ENCODE data around the gene BUD13. TPM values are rescaled to one million over a fixed set of nuclear protein-coding genes. Genes with fewer than 3 reads are reported as not detected.

BUD13 gene
- total and polyA plus RNA-seq, 2 of the 4 experiments (the other 2 are of a cell fraction) = 11.2 to 14.0 TPM

DNA sequence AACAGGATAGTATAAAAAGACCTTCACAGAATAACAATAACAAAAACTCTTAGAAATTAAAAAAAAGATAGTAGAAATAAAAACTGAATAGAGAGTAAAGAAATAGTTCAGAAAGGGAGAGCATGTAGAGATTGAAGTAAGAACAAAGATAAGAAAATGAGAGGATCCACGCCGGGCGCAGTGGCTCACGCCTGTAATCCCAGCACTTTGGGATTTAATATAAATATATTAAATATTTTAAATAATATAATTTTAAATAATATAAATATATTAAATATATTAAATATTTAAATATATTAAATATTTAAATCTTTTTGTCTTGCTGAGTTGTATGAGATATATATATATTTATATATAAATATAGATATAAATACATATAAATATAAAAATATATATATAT, 39.3 kb upstream of the BUD13 start:
- dilution Hi-C loops (cut with HindIII; ENCODE audit: low sequenced_read_pairs, unreplicated experiment) = no loop called here
- no peak overlapping the region for H2BK120ac ChIP-seq (ENCODE audit: low read depth, low read length)
- no TSS peak for BruUV-seq (replicated peaks)
- no peak overlapping the region for H4K91ac ChIP-seq (ENCODE audit: insufficient read depth, low read depth, low read length)
- CTCF ChIA-PET = no interaction called here
- no peak overlapping the region for H2AK9ac ChIP-seq (replicated peaks; ENCODE audit: low read depth, low read length, poor library complexity)
- no peak overlapping the region for H3K23ac ChIP-seq (ENCODE audit: low read depth, low read length)
- TF ChIP-seq CEBPB (IDR thresholded peaks at IDR 0.05; ENCODE audit: low read depth, low read length) (no peak), RCOR1 (IDR thresholded peaks at IDR 0.05; ENCODE audit: insufficient replicate concordance, low read length) (no peak), SMC3 (IDR thresholded peaks at IDR 0.05; ENCODE audit: low read depth, low read length) (no peak), MAFK (IDR thresholded peaks at IDR 0.05; ENCODE audit: low read depth, low read length) (no peak), RFX5 (IDR thresholded peaks at IDR 0.05; ENCODE audit: low read depth, low read length) (no peak), MAZ (IDR thresholded peaks at IDR 0.05; ENCODE audit: borderline replicate concordance, low read depth, low read length) (no peak), FOS (IDR thresholded peaks at IDR 0.05; ENCODE audit: low read depth, low read length) (no peak), POLR2A (IDR thresholded peaks at IDR 0.05; ENCODE audit: low read depth, low read length) (no peak), NFE2L2 (IDR thresholded peaks at IDR 0.05; ENCODE audit: low read depth, low read length) (no peak), MXI1 (IDR thresholded peaks at IDR 0.05; ENCODE audit: borderline replicate concordance, low read depth, low read length) (no peak), BHLHE40 (IDR thresholded peaks at IDR 0.05; ENCODE audit: low read depth, low read length) (no peak), RAD21 (IDR thresholded peaks at IDR 0.05; ENCODE audit: low read length) (no peak), CHD1 (IDR thresholded peaks at IDR 0.05; ENCODE audit: low read depth, low read length) (no peak)
- TF ChIP-seq, protein P1, sequence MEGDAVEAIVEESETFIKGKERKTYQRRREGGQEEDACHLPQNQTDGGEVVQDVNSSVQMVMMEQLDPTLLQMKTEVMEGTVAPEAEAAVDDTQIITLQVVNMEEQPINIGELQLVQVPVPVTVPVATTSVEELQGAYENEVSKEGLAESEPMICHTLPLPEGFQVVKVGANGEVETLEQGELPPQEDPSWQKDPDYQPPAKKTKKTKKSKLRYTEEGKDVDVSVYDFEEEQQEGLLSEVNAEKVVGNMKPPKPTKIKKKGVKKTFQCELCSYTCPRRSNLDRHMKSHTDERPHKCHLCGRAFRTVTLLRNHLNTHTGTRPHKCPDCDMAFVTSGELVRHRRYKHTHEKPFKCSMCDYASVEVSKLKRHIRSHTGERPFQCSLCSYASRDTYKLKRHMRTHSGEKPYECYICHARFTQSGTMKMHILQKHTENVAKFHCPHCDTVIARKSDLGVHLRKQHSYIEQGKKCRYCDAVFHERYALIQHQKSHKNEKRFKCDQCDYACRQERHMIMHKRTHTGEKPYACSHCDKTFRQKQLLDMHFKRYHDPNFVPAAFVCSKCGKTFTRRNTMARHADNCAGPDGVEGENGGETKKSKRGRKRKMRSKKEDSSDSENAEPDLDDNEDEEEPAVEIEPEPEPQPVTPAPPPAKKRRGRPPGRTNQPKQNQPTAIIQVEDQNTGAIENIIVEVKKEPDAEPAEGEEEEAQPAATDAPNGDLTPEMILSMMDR (conservative IDR thresholded peaks at IDR 0.05; ENCODE audit: low read depth, low read length) = no peak
- TF ChIP-seq, protein P2, sequence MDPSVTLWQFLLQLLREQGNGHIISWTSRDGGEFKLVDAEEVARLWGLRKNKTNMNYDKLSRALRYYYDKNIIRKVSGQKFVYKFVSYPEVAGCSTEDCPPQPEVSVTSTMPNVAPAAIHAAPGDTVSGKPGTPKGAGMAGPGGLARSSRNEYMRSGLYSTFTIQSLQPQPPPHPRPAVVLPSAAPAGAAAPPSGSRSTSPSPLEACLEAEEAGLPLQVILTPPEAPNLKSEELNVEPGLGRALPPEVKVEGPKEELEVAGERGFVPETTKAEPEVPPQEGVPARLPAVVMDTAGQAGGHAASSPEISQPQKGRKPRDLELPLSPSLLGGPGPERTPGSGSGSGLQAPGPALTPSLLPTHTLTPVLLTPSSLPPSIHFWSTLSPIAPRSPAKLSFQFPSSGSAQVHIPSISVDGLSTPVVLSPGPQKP (IDR thresholded peaks at IDR 0.05; ENCODE audit: borderline replicate concordance, low read depth, low read length) = no peak
- TF ChIP-seq, protein P3, sequence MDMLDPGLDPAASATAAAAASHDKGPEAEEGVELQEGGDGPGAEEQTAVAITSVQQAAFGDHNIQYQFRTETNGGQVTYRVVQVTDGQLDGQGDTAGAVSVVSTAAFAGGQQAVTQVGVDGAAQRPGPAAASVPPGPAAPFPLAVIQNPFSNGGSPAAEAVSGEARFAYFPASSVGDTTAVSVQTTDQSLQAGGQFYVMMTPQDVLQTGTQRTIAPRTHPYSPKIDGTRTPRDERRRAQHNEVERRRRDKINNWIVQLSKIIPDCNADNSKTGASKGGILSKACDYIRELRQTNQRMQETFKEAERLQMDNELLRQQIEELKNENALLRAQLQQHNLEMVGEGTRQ (IDR thresholded peaks at IDR 0.05; ENCODE audit: low read depth, low read length) = no peak
- H3K18ac ChIP-seq (ENCODE audit: low read depth, low read length) = no peak overlapping the region
- peaks cover 3% of the 10 kb centered on the region; the same call in 1 of the 2 replicates for H3K4me1 ChIP-seq (ENCODE audit: control insufficient read depth, insufficient read depth, low read length)
- H3K27ac ChIP-seq (ENCODE audit: insufficient read depth, low read length) = no peak overlapping the region
- no peak for DNase-seq
- H2AFZ ChIP-seq (replicated peaks; ENCODE audit: low read length, poor library complexity) = no peak overlapping the region
- H3K9me1 ChIP-seq (ENCODE audit: insufficient read depth, low read length) = no peaks in the 10 kb centered on the region
- no peak overlapping the region for H2BK20ac ChIP-seq (ENCODE audit: low read depth, low read length)
- no peak overlapping the region for H4K5ac ChIP-seq (ENCODE audit: low read depth, low read length)
- no peak overlapping the region for H4K8ac ChIP-seq (ENCODE audit: low read depth in 2 of 2, low read length in 2 of 2)
- H3K79me1 ChIP-seq (ENCODE audit: low read depth in 1 of 2, low read length in 2 of 2) = no peaks in the 10 kb centered on the region
- H3K9me3 ChIP-seq (ENCODE audit: control insufficient read depth, insufficient read depth, low read length) = peaks cover 3% of the 10 kb centered on the region
- in situ Hi-C loops (cut with MboI; ENCODE audit: low sequenced_read_pairs) = no loop called here
- no peak overlapping the region for H2BK15ac ChIP-seq (ENCODE audit: low read depth, low read length)
- H2BK5ac ChIP-seq (ENCODE audit: low read depth, low read length, poor library complexity, severe bottlenecking) = no peak overlapping the region
- POLR2A ChIA-PET (ENCODE audit: unreplicated experiment) = no interaction called here
- intact Hi-C loops (cut with micrococcal nuclease) = no loop called here
- WGBS, 2 experiments (ENCODE audit: extremely low coverage in 2 of 2, insufficient read length in 1 of 2) = no CpG with 5 or more reads among the region's 4 CpGs
- H3K27me3 ChIP-seq (ENCODE audit: control insufficient read depth, insufficient read depth, low read length) = peaks cover 4% of the 10 kb centered on the region; the same call in 1 of the 2 replicates
- ATAC-seq (ENCODE audit: low read depth) = no peak
- H3K9ac ChIP-seq (ENCODE audit: low read depth, low read length) = no peak overlapping the region
- H3K36me3 ChIP-seq (ENCODE audit: control insufficient read depth, insufficient read depth, low read length) = no peaks in the 10 kb centered on the region
- H4K20me1 ChIP-seq (ENCODE audit: insufficient read depth, low read length) = no peaks in the 10 kb centered on the region
- H3K4me3 ChIP-seq (ENCODE audit: insufficient read depth, low read depth, low read length) = no peak overlapping the region
- H3K4me2 ChIP-seq (ENCODE audit: low read depth, low read length) = no peak overlapping the region
- H3K4ac ChIP-seq (ENCODE audit: low read depth, low read length) = no peak overlapping the region
- H3K56ac ChIP-seq (ENCODE audit: extremely low read depth, insufficient read depth, low read length) = no peak overlapping the region
- no peak overlapping the region for H2AK5ac ChIP-seq (ENCODE audit: low read depth, low read length)
- no peak overlapping the region for H3K14ac ChIP-seq (replicated peaks; ENCODE audit: low read depth, low read length)

Data from IMR-90 (cell line).